ENCODE results near the gene TAAR1. TPM values are rescaled to one million over a fixed set of nuclear protein-coding genes. Genes with fewer than 3 reads are reported as not detected.

The TAAR1 gene
- total RNA-seq, 1 experiment from 2014 or later: not detected

GRCh38 chr6:132673376-132674094, 14.6 kb upstream of the TAAR1 start:
- Histone ChIP-seq H2AFZ (ENCODE audit: low read length) (no peak overlapping the region), H3K4me1 (ENCODE audit: low read length) (peaks cover 7% of the 10 kb centered on the region), H3K9me3 (ENCODE audit: low read length) (no peaks in the 10 kb centered on the region), H3K79me2 (ENCODE audit: low read length) (no peaks in the 10 kb centered on the region), H4K20me1 (ENCODE audit: insufficient read depth, low read depth, low read length) (no peaks in the 10 kb centered on the region), H3K4me2 (ENCODE audit: low read depth, low read length, poor library complexity, severe bottlenecking) (no peak overlapping the region), H3K27me3 (ENCODE audit: low read length) (no peaks in the 10 kb centered on the region), H3K9me2 (replicated peaks; ENCODE audit: insufficient read depth, low read length) (no peaks in the 10 kb centered on the region), H3K27ac (ENCODE audit: low read length) (no peak overlapping the region), H3K9ac (ENCODE audit: low read length) (no peak overlapping the region), H3K36me3 (ENCODE audit: insufficient read depth, low read length) (no peaks in the 10 kb centered on the region), H3K4me3 (ENCODE audit: low read length) (no peak overlapping the region)
- no peak for DNase-seq

- H3K9ac ChIP-seq (ENCODE audit: low read length): no peak overlapping the region
- no peak overlapping the region for H3K4me2 ChIP-seq (ENCODE audit: low read depth, low read length, poor library complexity, severe bottlenecking)
- no peaks in the 10 kb centered on the region for H3K79me2 ChIP-seq (ENCODE audit: low read length)
- no peak for DNase-seq
- no peaks in the 10 kb centered on the region for H3K27me3 ChIP-seq (ENCODE audit: low read length)
- no peaks in the 10 kb centered on the region for H3K36me3 ChIP-seq (ENCODE audit: insufficient read depth, low read length)
- no peak overlapping the region for H3K4me3 ChIP-seq (ENCODE audit: low read length)
- H3K27ac ChIP-seq (ENCODE audit: low read length): no peak overlapping the region
- H3K9me3 ChIP-seq (ENCODE audit: low read length): no peaks in the 10 kb centered on the region
- no peaks in the 10 kb centered on the region for H4K20me1 ChIP-seq (ENCODE audit: insufficient read depth, low read depth, low read length)
- H3K4me1 ChIP-seq (ENCODE audit: low read length): peaks cover 7% of the 10 kb centered on the region
- H3K9me2 ChIP-seq (replicated peaks; ENCODE audit: insufficient read depth, low read length): no peaks in the 10 kb centered on the region
- H2AFZ ChIP-seq (ENCODE audit: low read length): no peak overlapping the region
Measured at GRCh38 chr6:132671295-132671694, 12.3 kb upstream of the TAAR1 start.

GRCh38 chr6:132669690-132670291, 10.8 kb upstream of the TAAR1 start:
- Histone ChIP-seq H3K9ac (ENCODE audit: low read length) (no peak overlapping the region), H3K27ac (ENCODE audit: low read length) (no peak overlapping the region), H4K20me1 (ENCODE audit: insufficient read depth, low read depth, low read length) (no peaks in the 10 kb centered on the region), H3K9me2 (replicated peaks; ENCODE audit: insufficient read depth, low read length) (no peaks in the 10 kb centered on the region), H3K4me3 (ENCODE audit: low read length) (no peak overlapping the region), H3K27me3 (ENCODE audit: low read length) (no peaks in the 10 kb centered on the region), H3K36me3 (ENCODE audit: insufficient read depth, low read length) (no peaks in the 10 kb centered on the region), H3K4me1 (ENCODE audit: low read length) (peaks cover 7% of the 10 kb centered on the region), H2AFZ (ENCODE audit: low read length) (no peak overlapping the region), H3K79me2 (ENCODE audit: low read length) (no peaks in the 10 kb centered on the region), H3K4me2 (ENCODE audit: low read depth, low read length, poor library complexity, severe bottlenecking) (no peak overlapping the region), H3K9me3 (ENCODE audit: low read length) (no peaks in the 10 kb centered on the region)
- DNase-seq: peak; percentile 77

- Histone ChIP-seq H3K27me3 (ENCODE audit: low read length) (no peaks in the 10 kb centered on the region), H3K9me2 (replicated peaks; ENCODE audit: insufficient read depth, low read length) (no peaks in the 10 kb centered on the region), H3K4me2 (ENCODE audit: low read depth, low read length, poor library complexity, severe bottlenecking) (no peak overlapping the region), H2AFZ (ENCODE audit: low read length) (no peak overlapping the region), H3K36me3 (ENCODE audit: insufficient read depth, low read length) (no peaks in the 10 kb centered on the region), H3K4me1 (ENCODE audit: low read length) (peaks cover 7% of the 10 kb centered on the region), H3K9me3 (ENCODE audit: low read length) (no peaks in the 10 kb centered on the region), H4K20me1 (ENCODE audit: insufficient read depth, low read depth, low read length) (no peaks in the 10 kb centered on the region), H3K27ac (ENCODE audit: low read length) (no peak overlapping the region), H3K9ac (ENCODE audit: low read length) (no peak overlapping the region), H3K4me3 (ENCODE audit: low read length) (no peak overlapping the region), H3K79me2 (ENCODE audit: low read length) (no peaks in the 10 kb centered on the region)
- no peak for DNase-seq
Measured at GRCh38 chr6:132666118-132666517, 7.1 kb upstream of the TAAR1 start.

- DNase-seq: no peak
- no peak overlapping the region for H3K9ac ChIP-seq (ENCODE audit: low read length)
- H3K4me2 ChIP-seq (ENCODE audit: low read depth, low read length, poor library complexity, severe bottlenecking): no peak overlapping the region
- H3K9me2 ChIP-seq (replicated peaks; ENCODE audit: insufficient read depth, low read length): no peaks in the 10 kb centered on the region
- no peaks in the 10 kb centered on the region for H3K79me2 ChIP-seq (ENCODE audit: low read length)
- H3K36me3 ChIP-seq (ENCODE audit: insufficient read depth, low read length): no peaks in the 10 kb centered on the region
- H3K4me3 ChIP-seq (ENCODE audit: low read length): no peak overlapping the region
- no peak overlapping the region for H3K27ac ChIP-seq (ENCODE audit: low read length)
- H4K20me1 ChIP-seq (ENCODE audit: insufficient read depth, low read depth, low read length): no peaks in the 10 kb centered on the region
- no peaks in the 10 kb centered on the region for H3K27me3 ChIP-seq (ENCODE audit: low read length)
- no peaks in the 10 kb centered on the region for H3K4me1 ChIP-seq (ENCODE audit: low read length)
- H2AFZ ChIP-seq (ENCODE audit: low read length): no peak overlapping the region
- H3K9me3 ChIP-seq (ENCODE audit: low read length): no peaks in the 10 kb centered on the region
Measured at GRCh38 chr6:132664309-132665034, 5.5 kb upstream of the TAAR1 start.

- H3K9me2 ChIP-seq (replicated peaks; ENCODE audit: insufficient read depth, low read length): no peaks in the 10 kb centered on the region
- H3K4me3 ChIP-seq (ENCODE audit: low read length): no peak overlapping the region
- no peaks in the 10 kb centered on the region for H3K36me3 ChIP-seq (ENCODE audit: insufficient read depth, low read length)
- H2AFZ ChIP-seq (ENCODE audit: low read length): no peak overlapping the region
- H3K27ac ChIP-seq (ENCODE audit: low read length): no peak overlapping the region
- H3K4me1 ChIP-seq (ENCODE audit: low read length): no peaks in the 10 kb centered on the region
- H4K20me1 ChIP-seq (ENCODE audit: insufficient read depth, low read depth, low read length): no peaks in the 10 kb centered on the region
- H3K9me3 ChIP-seq (ENCODE audit: low read length): no peaks in the 10 kb centered on the region
- no peaks in the 10 kb centered on the region for H3K79me2 ChIP-seq (ENCODE audit: low read length)
- H3K27me3 ChIP-seq (ENCODE audit: low read length): no peaks in the 10 kb centered on the region
- no peak overlapping the region for H3K4me2 ChIP-seq (ENCODE audit: low read depth, low read length, poor library complexity, severe bottlenecking)
- H3K9ac ChIP-seq (ENCODE audit: low read length): no peak overlapping the region
- no peak for DNase-seq
Measured at GRCh38 chr6:132663661-132664060, 4.7 kb upstream of the TAAR1 start.

- no peak overlapping the region for H3K4me2 ChIP-seq (ENCODE audit: low read depth, low read length, poor library complexity, severe bottlenecking)
- H4K20me1 ChIP-seq (ENCODE audit: insufficient read depth, low read depth, low read length): no peaks in the 10 kb centered on the region
- no peak overlapping the region for H3K9ac ChIP-seq (ENCODE audit: low read length)
- H3K4me1 ChIP-seq (ENCODE audit: low read length): no peaks in the 10 kb centered on the region
- H2AFZ ChIP-seq (ENCODE audit: low read length): no peak overlapping the region
- no peaks in the 10 kb centered on the region for H3K36me3 ChIP-seq (ENCODE audit: insufficient read depth, low read length)
- no peaks in the 10 kb centered on the region for H3K9me2 ChIP-seq (replicated peaks; ENCODE audit: insufficient read depth, low read length)
- H3K27ac ChIP-seq (ENCODE audit: low read length): no peak overlapping the region
- no peak for DNase-seq
- no peaks in the 10 kb centered on the region for H3K79me2 ChIP-seq (ENCODE audit: low read length)
- no peaks in the 10 kb centered on the region for H3K9me3 ChIP-seq (ENCODE audit: low read length)
- H3K4me3 ChIP-seq (ENCODE audit: low read length): no peak overlapping the region
- H3K27me3 ChIP-seq (ENCODE audit: low read length): no peaks in the 10 kb centered on the region
Measured at GRCh38 chr6:132661906-132662305, 2.9 kb upstream of the TAAR1 start.

GRCh38 chr6:132651062-132651461, 7.9 kb downstream of the TAAR1 start:
- no peak overlapping the region for H3K27ac ChIP-seq (ENCODE audit: low read length)
- H3K79me2 ChIP-seq (ENCODE audit: low read length): no peaks in the 10 kb centered on the region
- no peak for DNase-seq
- no peaks in the 10 kb centered on the region for H3K27me3 ChIP-seq (ENCODE audit: low read length)
- H3K9ac ChIP-seq (ENCODE audit: low read length): no peak overlapping the region
- no peaks in the 10 kb centered on the region for H3K9me3 ChIP-seq (ENCODE audit: low read length)
- no peaks in the 10 kb centered on the region for H4K20me1 ChIP-seq (ENCODE audit: insufficient read depth, low read depth, low read length)
- H3K36me3 ChIP-seq (ENCODE audit: insufficient read depth, low read length): no peaks in the 10 kb centered on the region
- no peak overlapping the region for H3K4me2 ChIP-seq (ENCODE audit: low read depth, low read length, poor library complexity, severe bottlenecking)
- no peak overlapping the region for H3K4me3 ChIP-seq (ENCODE audit: low read length)
- H2AFZ ChIP-seq (ENCODE audit: low read length): no peak overlapping the region
- H3K4me1 ChIP-seq (ENCODE audit: low read length): no peaks in the 10 kb centered on the region
- H3K9me2 ChIP-seq (replicated peaks; ENCODE audit: insufficient read depth, low read length): no peaks in the 10 kb centered on the region
